SW480 (cell line): ENCODE data around the gene EMILIN3.

Experiments
- DNase-seq: peaks from one replicate; pipeline ENCODE4 v3.0.0-alpha.2; 2016; ENCODE audit warnings: low spot score

The EMILIN3 gene, protein sequence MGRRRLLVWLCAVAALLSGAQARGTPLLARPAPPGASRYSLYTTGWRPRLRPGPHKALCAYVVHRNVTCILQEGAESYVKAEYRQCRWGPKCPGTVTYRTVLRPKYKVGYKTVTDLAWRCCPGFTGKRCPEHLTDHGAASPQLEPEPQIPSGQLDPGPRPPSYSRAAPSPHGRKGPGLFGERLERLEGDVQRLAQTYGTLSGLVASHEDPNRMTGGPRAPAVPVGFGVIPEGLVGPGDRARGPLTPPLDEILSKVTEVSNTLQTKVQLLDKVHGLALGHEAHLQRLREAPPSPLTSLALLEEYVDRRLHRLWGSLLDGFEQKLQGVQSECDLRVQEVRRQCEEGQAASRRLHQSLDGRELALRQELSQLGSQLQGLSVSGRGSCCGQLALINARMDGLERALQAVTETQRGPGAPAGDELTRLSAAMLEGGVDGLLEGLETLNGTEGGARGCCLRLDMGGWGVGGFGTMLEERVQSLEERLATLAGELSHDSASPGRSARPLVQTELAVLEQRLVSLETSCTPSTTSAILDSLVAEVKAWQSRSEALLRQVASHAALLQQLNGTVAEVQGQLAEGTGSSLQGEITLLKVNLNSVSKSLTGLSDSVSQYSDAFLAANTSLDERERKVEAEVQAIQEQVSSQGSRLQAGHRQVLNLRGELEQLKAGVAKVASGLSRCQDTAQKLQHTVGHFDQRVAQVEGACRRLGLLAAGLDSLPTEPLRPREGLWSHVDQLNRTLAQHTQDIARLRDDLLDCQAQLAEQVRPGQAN

DNA sequence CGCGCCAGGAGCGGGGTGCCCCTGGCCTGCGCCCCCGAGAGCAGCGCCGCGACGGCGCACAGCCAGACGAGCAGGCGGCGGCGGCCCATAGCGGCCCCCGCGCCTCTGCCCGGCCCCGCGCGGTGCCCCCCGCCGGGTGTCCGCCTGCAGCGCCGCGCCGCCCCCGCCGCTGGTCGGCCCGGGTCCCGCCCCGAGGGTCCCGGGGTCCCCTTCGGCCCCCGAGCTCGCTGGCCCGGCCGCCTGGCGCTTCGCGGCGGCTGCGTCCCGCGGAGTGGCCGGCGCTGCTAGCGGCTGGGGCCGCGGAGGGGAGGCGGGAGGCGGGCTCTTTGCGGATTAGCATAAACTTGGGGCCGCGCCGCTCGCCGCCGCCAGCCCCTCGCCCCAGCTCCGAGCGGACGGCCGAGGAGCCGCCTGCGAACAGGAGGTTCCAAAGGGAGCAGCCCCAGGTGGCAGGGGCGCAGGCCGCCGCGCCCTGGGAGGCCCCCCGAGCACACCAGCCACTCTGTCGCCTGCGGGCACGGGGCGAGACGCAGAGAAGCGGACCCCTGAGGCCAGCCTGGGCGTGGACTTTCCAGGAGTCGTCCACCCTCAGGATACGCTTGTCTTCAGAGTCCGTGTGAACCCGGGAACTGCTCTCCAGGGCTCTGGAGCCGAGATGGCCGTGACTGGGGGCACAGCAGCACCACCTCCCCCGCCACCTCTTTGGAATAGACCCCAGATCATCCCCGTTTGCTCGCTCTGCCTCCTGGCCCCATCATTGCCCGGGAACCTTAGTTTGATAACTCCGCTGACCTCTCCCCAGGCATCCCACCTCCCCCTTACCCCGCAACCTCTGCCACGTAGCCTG, at the start of gene EMILIN3:
Gene EMILIN3 (minus strand): TSS at position 273 of the 847 bp plus-strand sequence. CDS start 184 bp downstream, at position 89.
- no peak for DNase-seq

DNA sequence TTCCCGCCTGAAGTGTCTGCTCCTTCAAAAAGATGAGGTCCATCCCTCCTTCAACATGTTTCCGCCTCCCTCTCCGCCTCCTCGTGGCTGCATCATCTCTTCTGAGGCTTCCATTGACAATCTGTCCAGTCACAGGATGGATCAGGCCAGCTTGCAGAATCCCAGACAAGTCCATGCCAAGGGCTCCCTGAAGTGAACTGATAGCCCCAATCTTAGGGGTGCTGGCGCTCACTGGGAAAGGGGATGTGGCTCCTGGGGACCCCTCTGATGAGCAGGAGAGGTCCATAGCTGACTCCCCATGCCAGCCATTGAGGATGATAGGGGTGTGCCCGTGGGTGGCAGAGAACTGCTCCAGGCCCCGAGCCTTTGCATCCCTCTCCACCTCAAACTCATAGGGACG, 48.6 kb upstream of the EMILIN3 start:
- DNase-seq = no peak

DNA sequence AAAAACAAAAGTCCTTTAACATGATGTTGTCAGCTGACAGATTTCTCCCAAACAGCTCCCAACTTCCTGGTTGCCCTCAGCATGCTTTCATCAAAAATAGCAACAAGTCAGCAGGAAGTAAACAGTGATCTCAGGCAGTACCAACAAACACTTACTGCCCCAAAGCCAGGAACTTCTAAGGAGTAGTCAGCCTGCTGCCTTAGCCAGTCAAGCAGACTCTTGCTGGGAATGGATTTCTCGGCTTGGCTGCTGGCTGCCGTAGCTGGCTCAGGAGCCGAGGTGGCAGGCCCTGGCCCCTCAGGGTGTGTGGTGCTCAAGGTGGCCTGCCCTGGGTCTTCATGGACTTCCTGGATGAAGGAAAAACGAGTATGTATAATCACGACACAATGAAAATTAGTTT, 46.6 kb upstream of the EMILIN3 start:
- DNase-seq = no peak

GRCh38 chr20:41412324-41413120, 45.9 kb upstream of the EMILIN3 start:
- DNase-seq = no peak

GRCh38 chr20:41411391-41411847, 44.8 kb upstream of the EMILIN3 start:
- DNase-seq = peak; percentile 25

DNA sequence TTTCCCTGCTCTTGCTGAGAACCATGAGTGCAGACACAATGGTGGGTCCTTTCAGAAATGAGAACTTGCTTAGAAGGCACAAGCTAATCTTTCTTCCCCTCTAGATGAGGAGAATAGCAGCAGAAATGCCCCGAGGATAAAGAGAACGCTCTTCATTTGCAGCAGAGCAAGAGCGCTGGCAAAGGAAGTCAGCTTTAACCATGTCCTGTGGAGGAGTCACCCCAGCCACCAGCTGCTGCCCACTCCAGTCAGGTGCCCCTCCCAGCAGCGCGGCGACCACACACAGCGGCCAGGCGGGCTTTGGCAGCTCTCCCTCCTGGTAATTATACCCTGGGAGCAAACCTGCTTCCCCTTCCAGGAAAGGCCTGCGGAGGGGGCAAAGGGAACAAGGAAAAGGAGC, 42.4 kb upstream of the EMILIN3 start:
- DNase-seq = no peak

GRCh38 chr20:41408156-41408794, 41.7 kb upstream of the EMILIN3 start:
- DNase-seq = no peak

- no peak for DNase-seq
Observed at GRCh38 chr20:41407607-41408006, 41.0 kb upstream of the EMILIN3 start.

- no peak for DNase-seq
Observed at GRCh38 chr20:41406896-41407444, 40.4 kb upstream of the EMILIN3 start.

- DNase-seq = no peak
Observed at GRCh38 chr20:41406353-41406752, 39.7 kb upstream of the EMILIN3 start.

- no peak for DNase-seq
Observed at GRCh38 chr20:41405436-41405835, 38.8 kb upstream of the EMILIN3 start.

DNA sequence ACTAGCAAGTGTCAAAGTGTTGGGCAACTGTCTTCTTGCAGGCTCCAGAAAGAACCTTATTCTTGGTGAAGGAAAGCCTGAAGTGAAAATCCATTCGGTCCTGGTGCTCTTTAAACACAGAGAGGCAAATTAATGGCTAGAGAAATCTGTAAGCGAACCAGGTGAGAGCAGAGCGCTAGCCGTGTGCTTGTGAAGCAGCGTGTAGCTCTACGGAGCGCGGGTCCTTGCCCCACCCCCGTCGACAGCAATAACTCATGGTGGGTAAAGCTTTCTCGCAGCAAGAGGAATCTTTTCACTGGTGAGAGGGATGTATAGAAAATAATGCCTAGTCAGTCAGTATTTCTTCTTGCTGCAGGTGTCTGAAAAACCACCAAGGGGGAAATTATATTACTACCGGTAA, 37.0 kb upstream of the EMILIN3 start:
- DNase-seq = no peak

DNA sequence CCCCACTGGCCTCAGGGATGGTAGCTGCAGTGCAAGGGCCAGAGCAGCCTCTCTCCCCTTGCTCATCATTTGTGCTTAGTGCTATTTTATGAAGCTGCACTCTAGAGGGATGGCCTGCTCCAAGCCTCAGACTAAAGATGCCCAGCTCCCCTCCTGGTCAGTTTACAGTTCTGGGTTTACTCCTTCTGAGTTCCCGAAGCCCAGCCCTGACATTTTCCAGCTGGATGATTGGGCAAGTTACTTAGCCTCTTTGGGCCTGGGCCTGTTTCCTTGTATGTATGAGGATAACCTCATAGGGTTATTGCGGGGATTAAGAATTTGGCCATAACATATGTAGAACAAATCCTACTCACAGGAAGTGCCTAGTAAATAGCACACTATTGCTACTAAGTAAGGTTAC, 31.8 kb upstream of the EMILIN3 start:
- no peak for DNase-seq

DNA sequence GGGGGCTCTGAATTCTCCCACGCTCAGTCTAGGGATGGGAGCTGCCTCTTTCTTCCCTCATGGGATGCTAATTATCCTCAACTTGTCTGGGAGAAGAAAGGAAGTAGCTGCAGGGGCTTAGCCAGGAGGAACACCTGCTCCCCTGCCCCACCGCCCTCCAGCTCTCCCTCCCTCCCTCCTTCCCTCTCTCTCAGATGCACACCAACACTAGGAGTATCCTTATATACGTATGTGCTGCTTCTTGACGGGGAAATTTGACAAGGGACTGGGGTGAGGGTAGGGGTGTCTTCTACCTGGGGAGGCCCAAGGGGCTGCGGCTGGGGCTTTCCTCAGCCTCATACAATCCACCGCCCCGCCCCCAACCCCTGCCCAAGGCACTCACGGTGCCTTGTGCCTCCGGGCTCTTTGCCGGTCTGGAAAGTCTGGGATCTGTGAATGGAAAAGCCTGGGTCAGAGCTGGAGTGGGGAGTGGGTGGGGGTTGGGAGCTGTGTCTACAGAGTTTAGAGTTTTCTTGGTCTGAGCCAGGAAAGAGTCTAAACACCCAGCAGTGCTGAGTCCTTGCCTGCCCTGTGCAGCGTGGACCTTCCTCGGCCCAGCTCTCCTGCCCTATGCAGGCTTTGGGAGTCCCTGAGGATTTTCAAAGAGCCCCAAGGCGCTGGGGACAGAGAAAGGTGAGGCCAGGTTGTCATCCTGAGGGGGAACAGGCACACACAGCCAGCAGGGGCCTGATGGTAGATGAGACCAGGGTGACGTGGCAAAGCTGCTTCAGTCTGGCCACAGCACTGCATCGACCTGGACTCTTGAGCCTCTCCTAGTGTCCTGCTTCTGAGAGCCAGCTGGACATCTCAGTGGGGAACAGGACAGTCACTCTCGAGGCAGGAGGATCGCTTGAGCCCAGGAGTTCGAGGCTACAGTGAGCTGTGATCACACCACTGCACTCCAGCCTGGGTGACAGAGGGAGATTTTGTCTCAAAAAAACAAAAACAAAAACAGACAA, 29.3 kb upstream of the EMILIN3 start:
- no peak for DNase-seq

DNA sequence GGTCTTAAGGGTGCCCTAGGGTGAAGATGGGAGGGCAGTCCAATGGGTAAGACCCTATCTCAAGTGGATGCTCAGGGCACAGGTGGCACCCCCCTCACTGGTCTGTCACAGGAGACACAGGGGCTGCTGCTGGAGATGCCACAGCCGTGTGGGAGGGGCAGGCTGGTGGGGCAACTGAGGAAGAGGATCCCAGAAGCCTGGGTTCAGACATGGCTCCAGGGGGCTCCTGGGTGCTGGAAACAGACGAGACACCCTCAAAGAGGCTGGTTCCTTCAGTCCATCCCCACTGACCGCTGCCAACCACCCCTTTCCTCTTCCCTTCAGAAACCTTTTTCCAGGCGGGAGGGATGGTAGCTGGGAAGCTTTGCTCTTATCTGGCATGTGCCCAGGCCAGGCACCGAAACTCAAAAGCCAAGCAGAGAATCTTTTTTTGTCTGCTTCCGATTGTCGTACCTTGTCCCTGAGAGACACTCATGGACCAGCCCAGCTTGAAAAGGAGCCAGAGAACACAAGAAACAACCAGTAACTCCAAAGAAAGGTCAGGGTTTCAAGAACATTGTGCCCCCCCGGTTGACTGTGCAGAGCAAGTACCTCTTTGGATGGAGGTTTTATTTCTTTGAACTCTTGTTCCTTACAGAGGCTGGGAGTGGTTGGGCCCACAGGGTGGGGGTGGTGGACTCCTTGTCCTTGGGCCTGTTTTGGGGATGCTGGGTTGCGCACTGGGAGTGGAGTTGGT, 28.5 kb upstream of the EMILIN3 start:
- DNase-seq = no peak

DNA sequence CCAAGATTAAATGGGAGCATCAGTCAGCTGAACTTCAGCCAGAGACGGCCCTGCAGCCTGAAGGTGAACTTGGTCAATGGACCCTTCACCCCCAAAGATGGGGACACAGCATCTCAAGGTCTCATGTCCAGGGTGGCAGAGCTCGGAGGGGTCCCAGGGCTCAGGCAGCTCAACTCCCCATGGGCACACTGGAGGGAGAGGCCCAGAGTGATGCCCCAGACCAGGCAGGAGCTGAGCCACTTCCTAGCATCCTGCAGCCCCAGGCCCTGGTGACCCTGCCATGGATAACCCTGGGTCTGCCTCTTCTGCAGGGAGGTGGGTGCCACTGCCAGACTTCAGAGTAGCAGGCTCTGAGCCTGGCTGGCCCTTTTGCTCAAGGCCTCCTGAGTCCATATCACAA, 27.5 kb upstream of the EMILIN3 start:
- no peak for DNase-seq

- DNase-seq = no peak
Observed at GRCh38 chr20:41393705-41394066, 27.1 kb upstream of the EMILIN3 start.

DNA sequence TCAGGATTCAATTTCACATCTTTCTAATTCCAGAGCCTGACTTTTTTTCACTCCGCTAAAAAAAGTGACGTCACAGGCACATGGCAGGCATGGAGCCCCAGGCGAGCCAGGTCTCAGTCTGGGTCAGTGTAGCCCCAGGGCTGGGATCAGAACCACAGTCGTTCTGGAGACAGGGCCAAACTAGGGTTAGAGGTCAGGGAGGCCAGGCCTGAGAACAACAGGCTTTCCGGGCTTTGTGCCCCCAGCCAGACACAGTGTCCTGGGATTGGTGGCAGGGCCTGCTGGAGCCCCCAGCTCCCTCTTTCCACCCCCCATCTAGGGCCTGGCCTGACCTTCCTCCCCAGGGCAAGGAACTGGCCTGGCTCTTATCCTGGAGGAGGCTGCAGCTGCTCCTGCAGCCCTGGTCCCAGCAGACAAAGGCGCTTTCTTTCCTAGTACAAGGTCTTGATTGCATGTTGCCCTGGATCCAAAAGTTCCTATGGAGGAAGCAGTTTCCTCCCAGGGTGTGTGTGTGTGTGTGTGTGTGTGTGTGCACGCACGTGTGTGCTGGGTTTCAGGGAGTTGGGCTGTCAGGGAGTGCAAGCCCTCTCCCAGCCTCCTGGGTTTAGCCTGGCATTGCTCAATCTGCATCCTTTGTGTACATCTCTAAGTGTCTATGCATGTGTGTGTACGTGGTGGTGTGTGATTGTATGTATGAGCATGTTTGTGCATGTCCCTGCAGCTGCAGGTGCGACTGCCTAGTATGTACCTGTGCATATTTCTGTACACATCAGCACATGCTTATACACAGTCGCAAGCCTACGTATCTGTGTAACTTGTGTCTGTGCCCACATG, 26.5 kb upstream of the EMILIN3 start:
- DNase-seq = no peak
